ENCODE data around the gene OBP2A.

- TF ChIP-seq POLR2A (IDR thresholded peaks at IDR 0.05; ENCODE audit: low read depth, low read length) (no peak), POLR2AphosphoS5 (IDR thresholded peaks at IDR 0.05; ENCODE audit: insufficient read depth, low read depth, low read length) (no peak), MAX (IDR thresholded peaks at IDR 0.05; ENCODE audit: insufficient read depth, insufficient read length) (no peak), GATA2 (IDR thresholded peaks at IDR 0.05; ENCODE audit: insufficient read depth, insufficient read length, low read depth, low read length) (no peak), EZH2 (IDR thresholded peaks at IDR 0.05; ENCODE audit: borderline replicate concordance, low read depth, low read length, severe bottlenecking) (no peak), MYC (IDR thresholded peaks at IDR 0.05; ENCODE audit: low read depth, low read length) (no peak), FOS (IDR thresholded peaks at IDR 0.05; ENCODE audit: borderline replicate concordance, insufficient read depth, low read length) (no peak)
- TF ChIP-seq, protein P1, sequence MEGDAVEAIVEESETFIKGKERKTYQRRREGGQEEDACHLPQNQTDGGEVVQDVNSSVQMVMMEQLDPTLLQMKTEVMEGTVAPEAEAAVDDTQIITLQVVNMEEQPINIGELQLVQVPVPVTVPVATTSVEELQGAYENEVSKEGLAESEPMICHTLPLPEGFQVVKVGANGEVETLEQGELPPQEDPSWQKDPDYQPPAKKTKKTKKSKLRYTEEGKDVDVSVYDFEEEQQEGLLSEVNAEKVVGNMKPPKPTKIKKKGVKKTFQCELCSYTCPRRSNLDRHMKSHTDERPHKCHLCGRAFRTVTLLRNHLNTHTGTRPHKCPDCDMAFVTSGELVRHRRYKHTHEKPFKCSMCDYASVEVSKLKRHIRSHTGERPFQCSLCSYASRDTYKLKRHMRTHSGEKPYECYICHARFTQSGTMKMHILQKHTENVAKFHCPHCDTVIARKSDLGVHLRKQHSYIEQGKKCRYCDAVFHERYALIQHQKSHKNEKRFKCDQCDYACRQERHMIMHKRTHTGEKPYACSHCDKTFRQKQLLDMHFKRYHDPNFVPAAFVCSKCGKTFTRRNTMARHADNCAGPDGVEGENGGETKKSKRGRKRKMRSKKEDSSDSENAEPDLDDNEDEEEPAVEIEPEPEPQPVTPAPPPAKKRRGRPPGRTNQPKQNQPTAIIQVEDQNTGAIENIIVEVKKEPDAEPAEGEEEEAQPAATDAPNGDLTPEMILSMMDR (IDR thresholded peaks at IDR 0.05; ENCODE audit: extremely low read depth in 1 of 2, insufficient read depth in 1 of 2, low read depth in 1 of 2, low read length in 2 of 2): no peak
Observed at GRCh38 chr9:135503371-135504261, 42.3 kb upstream of the OBP2A start.
